H1 (cell line): ENCODE measurements around the gene OR2H1. TPM values are rescaled to one million over a fixed set of nuclear protein-coding genes. Genes with fewer than 3 reads are reported as not detected.

ENCODE experiments used
- CHD2 ChIP-seq: IDR thresholded peaks from 2 replicates; pipeline ENCODE4 v1.6.1; 2012; ENCODE audit warnings: low read length, improper control_type of control experiment
- EZH2 ChIP-seq: fragments of 200-600 bp; sonication (generic); IDR thresholded peaks from 2 replicates; pipeline ENCODE4 v1.7.1; 2012; ENCODE audit warnings: low read depth, mild to moderate bottlenecking, moderate library complexity, low read length, inconsistent platforms; ENCODE audit not compliant: severe bottlenecking
- RNF2 ChIP-seq: fragments of 200-900, 300-1000 bp; sonication (generic); IDR thresholded peaks from 2 replicates; pipeline ENCODE4 v1.7.1; 2016; ENCODE audit warnings: borderline replicate concordance, low read depth, mild to moderate bottlenecking, antibody characterized with exemption, low read length; ENCODE audit not compliant: poor library complexity, severe bottlenecking; ENCODE audit errors: missing control alignments
- polyA plus RNA-seq, 7 experiments: library from polyadenylated mRNA; depleted of rRNA in 3 of 7; stranded (reverse) in 5 of 7; unstranded in 2 of 7; fragments of >200 nt in 5 of 7; fragments of 200-250 nt in 2 of 7; gene quantifications; 1 replicate in 5 of 7; 2 replicates in 1 of 7; 4 replicates in 1 of 7; pipeline versions ENCODE4 v1.2.1 to v1.2.3, GENCODE V29; 2011 to 2013; ENCODE audit warnings: missing spikeins in 2 of 7, mixed read lengths in 2 of 7
- total RNA-seq: library from RNA; stranded (reverse); fragmentation: NEBNext Ultra II Directional; extraction: Animal tissue kit (Norgen Biotek cat#: 25700); gene quantifications from 2 replicates; pipeline ENCODE4 v1.2.1, GENCODE V29; 2021
- TF ChIP-seq, protein P1 (sequence below): IDR thresholded peaks from 2 replicates; pipeline ENCODE4 v1.6.1; 2011; ENCODE audit warnings: low read length, improper control_type of control experiment

OR2H1 gene
- total and polyA plus RNA-seq, 2 of the 8 experiments (the other 6 are each of a cell fraction or from before 2014, with no cell fraction given) = not detected

- TF ChIP-seq RNF2 = no peak
- no peak for TF ChIP-seq EZH2
- no peak for TF ChIP-seq CHD2
- TF ChIP-seq, protein P1, sequence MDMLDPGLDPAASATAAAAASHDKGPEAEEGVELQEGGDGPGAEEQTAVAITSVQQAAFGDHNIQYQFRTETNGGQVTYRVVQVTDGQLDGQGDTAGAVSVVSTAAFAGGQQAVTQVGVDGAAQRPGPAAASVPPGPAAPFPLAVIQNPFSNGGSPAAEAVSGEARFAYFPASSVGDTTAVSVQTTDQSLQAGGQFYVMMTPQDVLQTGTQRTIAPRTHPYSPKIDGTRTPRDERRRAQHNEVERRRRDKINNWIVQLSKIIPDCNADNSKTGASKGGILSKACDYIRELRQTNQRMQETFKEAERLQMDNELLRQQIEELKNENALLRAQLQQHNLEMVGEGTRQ = no peak
These were observed 50.4 kb downstream of the OR2H1 start (continued) for GRCh38 chr6:29507319-29507718.
